Thymus (tissue), 11 donors: ENCODE measurements around the gene GRIK2. TPM values are rescaled to one million over a fixed set of nuclear protein-coding genes. Genes with fewer than 3 reads are reported as not detected.
"Not testable (repeated sequence)": the region's sequence is repeated elsewhere in the genome, so short reads cannot be mapped to it uniquely, and the experiment has no call there.

Source experiments
- DNase-seq, 9 donors: peaks; one replicate each; pipeline ENCODE4 v3.0.0-alpha.2; 2013; ENCODE audit warnings: low spot score in 9 of 9, low read depth in 6 of 9, missing footprints in 1 of 9
- H3K27ac ChIP-seq, 2 donors: one replicate each; pipeline ENCODE4 v1.5.1; 2013; ENCODE audit warnings: control low read depth in 1 of 2, low read depth in 1 of 2, low read length in 1 of 2, mild to moderate bottlenecking in 1 of 2, moderate library complexity in 1 of 2
- H3K27me3 ChIP-seq, 2 donors: one replicate each; pipeline ENCODE4 v1.5.1; 2013; ENCODE audit warnings: low read length in 1 of 2; ENCODE audit not compliant: control insufficient read depth in 2 of 2, insufficient read depth in 1 of 2
- H3K36me3 ChIP-seq, 2 donors: one replicate each; pipeline ENCODE4 v1.5.1; 2013; ENCODE audit warnings: low read length in 1 of 2, mild to moderate bottlenecking in 1 of 2, moderate library complexity in 1 of 2; ENCODE audit not compliant: control insufficient read depth in 2 of 2, insufficient read depth in 2 of 2
- H3K4me1 ChIP-seq, 2 donors: one replicate each; pipeline ENCODE4 v1.5.1; 2013; ENCODE audit warnings: low read length in 2 of 2; ENCODE audit not compliant: control insufficient read depth in 2 of 2, insufficient read depth in 2 of 2
- H3K4me3 ChIP-seq, 2 donors: one replicate each; pipeline ENCODE4 v1.5.1; 2013; ENCODE audit warnings: low read length in 2 of 2, control low read depth in 1 of 2, mild to moderate bottlenecking in 1 of 2
- H3K9me3 ChIP-seq, 2 donors: one replicate each; pipeline ENCODE4 v1.5.1; 2013; ENCODE audit warnings: low read length in 1 of 2, mild to moderate bottlenecking in 1 of 2; ENCODE audit not compliant: control insufficient read depth in 2 of 2, insufficient read depth in 1 of 2
- WGBS: extraction: QIAGEN DNeasy Blood & Tissue Kit; methylation state at CpG from one replicate; pipeline ENCODE4 v1.1.7; 2013; 5-methylcytosine and 5-hydroxymethylcytosine counted together
- polyA plus RNA-seq: library from polyadenylated mRNA; stranded (reverse); fragments of 200-250 nt; gene quantifications from one replicate; pipeline ENCODE4 v1.2.3, GENCODE V29; 2013
- total RNA-seq: library from RNA; stranded (reverse); fragments of 120-200 nt; gene quantifications from one replicate; pipeline ENCODE4 v1.2.4, GENCODE V29; 2013
- donor health status: healthy.

GRIK2 gene
- total and polyA plus RNA-seq, 2 donors, result under 0.01 to 0.18 TPM

GRCh38 chr6:102064142-102064541 is 670.6 kb downstream of the GRIK2 start:
- WGBS, result 80% methylated on average over 1 of the region's 1 CpG

GRCh38 chr6:102066301-102066700 is 672.8 kb downstream of the GRIK2 start:
- 92% methylated on average over 1 of the region's 1 CpG for WGBS
- no peak overlapping the region for H3K27ac ChIP-seq

More at GRCh38 chr6:102064142-102064541, 670.6 kb downstream of the GRIK2 start:
- no peaks in the 10 kb centered on the region for H3K4me1 ChIP-seq
- no peak for DNase-seq
- no peaks in the 10 kb centered on the region for H3K9me3 ChIP-seq
- no peak overlapping the region for H3K27ac ChIP-seq
- no peaks in the 10 kb centered on the region for H3K27me3 ChIP-seq
- H3K4me3 ChIP-seq, result no peak overlapping the region
- H3K36me3 ChIP-seq, result no peaks in the 10 kb centered on the region

GRCh38 chr6:102068349-102068929 is 674.9 kb downstream of the GRIK2 start:
- H3K27me3 ChIP-seq, result no peaks in the 10 kb centered on the region
- DNase-seq, result no peak
- H3K27ac ChIP-seq, result no peak overlapping the region
- no peaks in the 10 kb centered on the region for H3K9me3 ChIP-seq
- 84% methylated on average over 7 of the region's 7 CpGs for whole genome bisulfite sequencing
- H3K4me3 ChIP-seq, result no peak overlapping the region
- no peaks in the 10 kb centered on the region for H3K4me1 ChIP-seq
- H3K36me3 ChIP-seq, result no peaks in the 10 kb centered on the region

More at GRCh38 chr6:102066301-102066700, 672.8 kb downstream of the GRIK2 start:
- no peaks in the 10 kb centered on the region for H3K36me3 ChIP-seq
- no peak overlapping the region for H3K4me3 ChIP-seq
- no peak for DNase-seq
- H3K27me3 ChIP-seq, result no peaks in the 10 kb centered on the region
- no peaks in the 10 kb centered on the region for H3K4me1 ChIP-seq
- H3K9me3 ChIP-seq, result no peaks in the 10 kb centered on the region

- no peaks in the 10 kb centered on the region for H3K36me3 ChIP-seq
- 73% methylated on average over 2 of the region's 2 CpGs for WGBS
- no peaks in the 10 kb centered on the region for H3K27me3 ChIP-seq
- no peak overlapping the region for H3K4me3 ChIP-seq
- H3K4me1 ChIP-seq, result no peaks in the 10 kb centered on the region
- no peak overlapping the region for H3K27ac ChIP-seq
- peaks cover 0 to 3% of the 10 kb centered on the region in 2 donors for H3K9me3 ChIP-seq
- no peak for DNase-seq
Measured at GRCh38 chr6:102075539-102075938, 682.0 kb downstream of the GRIK2 start.

- Histone ChIP-seq H3K4me3 (no peak overlapping the region), H3K36me3 (no peaks in the 10 kb centered on the region), H3K27ac (no peak overlapping the region), H3K27me3 (no peaks in the 10 kb centered on the region), H3K9me3 (no peaks in the 10 kb centered on the region), H3K4me1 (no peaks in the 10 kb centered on the region)
- DNase-seq, result no peak
- 74% methylated on average over 2 of the region's 2 CpGs for WGBS
Measured at GRCh38 chr6:102085257-102085656, 691.7 kb downstream of the GRIK2 start.

- H3K9me3 ChIP-seq, H3K4me1 ChIP-seq, H3K4me3 ChIP-seq, H3K27ac ChIP-seq, H3K36me3 ChIP-seq, H3K27me3 ChIP-seq, DNase-seq: not testable (repeated sequence)
- 97% methylated on average over 19 of the region's 19 CpGs for WGBS
Measured at GRCh38 chr6:102088160-102088559, 694.7 kb downstream of the GRIK2 start.

GRCh38 chr6:102114402-102114801 is 720.9 kb downstream of the GRIK2 start:
- no peak for DNase-seq
- 25% methylated on average over 2 of the region's 2 CpGs for WGBS
- H3K4me3 ChIP-seq, result no peak overlapping the region
- no peaks in the 10 kb centered on the region for H3K4me1 ChIP-seq
- no peaks in the 10 kb centered on the region for H3K36me3 ChIP-seq
- H3K27me3 ChIP-seq, result no peaks in the 10 kb centered on the region
- no peak overlapping the region for H3K27ac ChIP-seq
- no peaks in the 10 kb centered on the region for H3K9me3 ChIP-seq

GRCh38 chr6:102115911-102116310 is 722.4 kb downstream of the GRIK2 start:
- H3K36me3 ChIP-seq, result no peaks in the 10 kb centered on the region

GRCh38 chr6:102118034-102118433 is 724.5 kb downstream of the GRIK2 start:
- Histone ChIP-seq H3K4me1 (no peaks in the 10 kb centered on the region), H3K36me3 (no peaks in the 10 kb centered on the region), H3K27me3 (no peaks in the 10 kb centered on the region), H3K27ac (no peak overlapping the region), H3K4me3 (no peak overlapping the region), H3K9me3 (no peaks in the 10 kb centered on the region)
- WGBS, result 85% methylated on average over 1 of the region's 1 CpG
- DNase-seq, result no peak

More at GRCh38 chr6:102115911-102116310, 722.4 kb downstream of the GRIK2 start:
- H3K4me3 ChIP-seq, result no peak overlapping the region
- no peak overlapping the region for H3K27ac ChIP-seq
- 78% methylated on average over 1 of the region's 1 CpG for WGBS
- H3K27me3 ChIP-seq, result no peaks in the 10 kb centered on the region
- DNase-seq, result no peak
- H3K9me3 ChIP-seq, result no peaks in the 10 kb centered on the region
- H3K4me1 ChIP-seq, result no peaks in the 10 kb centered on the region
